Measurements from ENCODE around the gene CACNG4.

DNA sequence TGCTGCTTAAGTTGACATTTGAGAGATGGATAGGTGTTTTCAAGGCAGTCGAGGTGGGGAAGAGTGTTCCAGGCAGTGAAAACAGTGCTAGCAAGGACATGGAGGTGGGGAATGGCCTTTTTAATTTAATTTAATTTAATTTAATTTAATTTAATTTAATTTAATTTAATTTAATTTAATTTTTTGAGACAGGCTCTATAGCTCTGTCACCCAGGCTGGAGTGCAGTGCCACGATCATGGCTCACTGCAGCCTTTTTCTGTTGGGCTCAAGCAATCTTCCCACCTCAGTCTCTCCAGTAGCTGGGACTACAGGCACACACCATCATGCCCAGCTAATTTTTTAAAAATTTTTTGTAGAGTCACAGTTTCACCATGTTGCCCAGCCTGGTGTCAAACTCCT, 32.2 kb upstream of the CACNG4 start:
- TF ChIP-seq, protein P1, sequence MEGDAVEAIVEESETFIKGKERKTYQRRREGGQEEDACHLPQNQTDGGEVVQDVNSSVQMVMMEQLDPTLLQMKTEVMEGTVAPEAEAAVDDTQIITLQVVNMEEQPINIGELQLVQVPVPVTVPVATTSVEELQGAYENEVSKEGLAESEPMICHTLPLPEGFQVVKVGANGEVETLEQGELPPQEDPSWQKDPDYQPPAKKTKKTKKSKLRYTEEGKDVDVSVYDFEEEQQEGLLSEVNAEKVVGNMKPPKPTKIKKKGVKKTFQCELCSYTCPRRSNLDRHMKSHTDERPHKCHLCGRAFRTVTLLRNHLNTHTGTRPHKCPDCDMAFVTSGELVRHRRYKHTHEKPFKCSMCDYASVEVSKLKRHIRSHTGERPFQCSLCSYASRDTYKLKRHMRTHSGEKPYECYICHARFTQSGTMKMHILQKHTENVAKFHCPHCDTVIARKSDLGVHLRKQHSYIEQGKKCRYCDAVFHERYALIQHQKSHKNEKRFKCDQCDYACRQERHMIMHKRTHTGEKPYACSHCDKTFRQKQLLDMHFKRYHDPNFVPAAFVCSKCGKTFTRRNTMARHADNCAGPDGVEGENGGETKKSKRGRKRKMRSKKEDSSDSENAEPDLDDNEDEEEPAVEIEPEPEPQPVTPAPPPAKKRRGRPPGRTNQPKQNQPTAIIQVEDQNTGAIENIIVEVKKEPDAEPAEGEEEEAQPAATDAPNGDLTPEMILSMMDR (IDR thresholded peaks at IDR 0.05): no peak
- no peak for TF ChIP-seq SIN3A (IDR thresholded peaks at IDR 0.05; ENCODE audit: borderline replicate concordance, insufficient read depth, low read depth, low read length)
- no peak for TF ChIP-seq POLR2AphosphoS5 (IDR thresholded peaks at IDR 0.05; ENCODE audit: low read depth, low read length)
- TF ChIP-seq, protein P2, sequence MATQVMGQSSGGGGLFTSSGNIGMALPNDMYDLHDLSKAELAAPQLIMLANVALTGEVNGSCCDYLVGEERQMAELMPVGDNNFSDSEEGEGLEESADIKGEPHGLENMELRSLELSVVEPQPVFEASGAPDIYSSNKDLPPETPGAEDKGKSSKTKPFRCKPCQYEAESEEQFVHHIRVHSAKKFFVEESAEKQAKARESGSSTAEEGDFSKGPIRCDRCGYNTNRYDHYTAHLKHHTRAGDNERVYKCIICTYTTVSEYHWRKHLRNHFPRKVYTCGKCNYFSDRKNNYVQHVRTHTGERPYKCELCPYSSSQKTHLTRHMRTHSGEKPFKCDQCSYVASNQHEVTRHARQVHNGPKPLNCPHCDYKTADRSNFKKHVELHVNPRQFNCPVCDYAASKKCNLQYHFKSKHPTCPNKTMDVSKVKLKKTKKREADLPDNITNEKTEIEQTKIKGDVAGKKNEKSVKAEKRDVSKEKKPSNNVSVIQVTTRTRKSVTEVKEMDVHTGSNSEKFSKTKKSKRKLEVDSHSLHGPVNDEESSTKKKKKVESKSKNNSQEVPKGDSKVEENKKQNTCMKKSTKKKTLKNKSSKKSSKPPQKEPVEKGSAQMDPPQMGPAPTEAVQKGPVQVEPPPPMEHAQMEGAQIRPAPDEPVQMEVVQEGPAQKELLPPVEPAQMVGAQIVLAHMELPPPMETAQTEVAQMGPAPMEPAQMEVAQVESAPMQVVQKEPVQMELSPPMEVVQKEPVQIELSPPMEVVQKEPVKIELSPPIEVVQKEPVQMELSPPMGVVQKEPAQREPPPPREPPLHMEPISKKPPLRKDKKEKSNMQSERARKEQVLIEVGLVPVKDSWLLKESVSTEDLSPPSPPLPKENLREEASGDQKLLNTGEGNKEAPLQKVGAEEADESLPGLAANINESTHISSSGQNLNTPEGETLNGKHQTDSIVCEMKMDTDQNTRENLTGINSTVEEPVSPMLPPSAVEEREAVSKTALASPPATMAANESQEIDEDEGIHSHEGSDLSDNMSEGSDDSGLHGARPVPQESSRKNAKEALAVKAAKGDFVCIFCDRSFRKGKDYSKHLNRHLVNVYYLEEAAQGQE (IDR thresholded peaks at IDR 0.05; ENCODE audit: insufficient read depth in 1 of 2, low read depth in 2 of 2, low read length in 1 of 2): no peak
- TF ChIP-seq TCF7L2 (IDR thresholded peaks at IDR 0.05; ENCODE audit: low read depth, low read length): no peak

All from Panc1 (cell line).